H1 (cell line): ENCODE results near the gene SLC9A5.

Experiments used
- CBX8 ChIP-seq: fragments of 300-800, 300-1000 bp; sonication (generic); IDR thresholded peaks from 2 replicates; pipeline ENCODE4 v1.7.1; 2016; ENCODE audit warnings: low read depth, low read length, borderline replicate concordance
- CEBPB ChIP-seq: IDR thresholded peaks from 2 replicates; pipeline ENCODE4 v1.6.1; 2012; ENCODE audit warnings: low read depth, low read length
- HDAC2 ChIP-seq, 2 experiments: fragments of 300-600 bp in 1 of 2; sonication (generic) in 1 of 2; IDR thresholded peaks; 2 replicates each; pipeline ENCODE4 v1.6.1; 2011 to 2012; ENCODE audit warnings: low read depth in 2 of 2, low read length in 2 of 2, mild to moderate bottlenecking in 2 of 2, moderate library complexity in 2 of 2, borderline replicate concordance in 1 of 2, inconsistent platforms in 1 of 2
- RBBP5 ChIP-seq: IDR thresholded peaks from 2 replicates; pipeline ENCODE4 v1.7.1; 2012; ENCODE audit warnings: low read depth, mild to moderate bottlenecking, inconsistent platforms, low read length, moderate library complexity, borderline replicate concordance
- SUZ12 ChIP-seq: fragments of 200-600 bp; sonication (generic); IDR thresholded peaks from 2 replicates; pipeline ENCODE4 v1.6.1; 2012; ENCODE audit warnings: mild to moderate bottlenecking, inconsistent platforms, low read length, moderate library complexity, mixed read lengths
- TAF1 ChIP-seq: IDR thresholded peaks from 2 replicates; pipeline ENCODE4 v1.6.1; 2011; ENCODE audit warnings: mild to moderate bottlenecking, low read depth, low read length
- TCF12 ChIP-seq: IDR thresholded peaks from 2 replicates; pipeline ENCODE4 v1.6.1; 2011; ENCODE audit warnings: low read depth, mild to moderate bottlenecking, low read length

GRCh38 chr16:67238806-67239470 lies 9.8 kb upstream of the SLC9A5 start:
- TF ChIP-seq CEBPB (no peak), HDAC2 (IDR thresholded peaks at IDR 0.05; ENCODE audit: borderline replicate concordance in 1 of 2, low read depth in 2 of 2, low read length in 2 of 2) (no peak), SUZ12 (no peak), CBX8 (no peak), TCF12 (no peak), RBBP5 (no peak), TAF1 (no peak)
